ENCODE results near the gene TCP1. TPM values are rescaled to one million over a fixed set of nuclear protein-coding genes. Genes with fewer than 3 reads are reported as not detected.

Gene TCP1
- total RNA-seq, 1 donor from 2014 or later = 237 TPM

DNA sequence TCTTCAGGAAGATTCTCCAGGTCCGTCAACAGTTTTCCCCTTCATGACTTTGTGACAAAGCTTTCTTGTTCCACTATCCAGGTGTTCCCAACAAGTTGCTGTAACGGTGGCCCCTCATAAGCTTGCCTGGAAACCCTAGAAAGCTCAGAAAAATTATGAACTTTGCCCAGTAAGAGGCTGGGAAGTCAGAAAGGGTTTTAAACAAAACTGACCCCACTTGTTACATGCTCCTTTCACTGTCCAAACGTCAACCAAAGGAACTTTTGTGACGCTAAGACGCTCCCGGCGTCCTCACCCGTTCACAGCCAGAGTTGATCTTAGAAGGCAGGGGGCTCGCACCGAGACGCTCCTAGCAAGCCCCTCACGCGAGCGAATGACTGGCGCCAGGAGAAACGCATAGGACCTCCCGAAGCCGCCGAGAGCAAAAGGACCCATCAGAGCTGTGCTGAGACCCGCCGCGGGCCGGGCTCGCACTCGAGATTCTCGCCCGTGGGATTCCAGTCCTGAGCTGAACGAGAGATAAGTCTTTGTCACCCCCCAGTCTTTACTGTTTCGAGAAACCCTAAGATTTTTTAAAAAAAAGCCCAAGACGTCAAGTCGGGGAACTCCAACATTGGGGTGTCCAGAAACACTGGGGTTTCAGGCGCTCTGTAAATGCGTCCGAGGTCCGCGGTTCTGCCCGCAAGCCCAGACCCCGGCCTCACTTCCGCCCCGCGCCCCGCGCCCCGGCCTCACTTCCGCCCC, 28.1 kb downstream of the TCP1 start:
- TF ChIP-seq, protein P1, sequence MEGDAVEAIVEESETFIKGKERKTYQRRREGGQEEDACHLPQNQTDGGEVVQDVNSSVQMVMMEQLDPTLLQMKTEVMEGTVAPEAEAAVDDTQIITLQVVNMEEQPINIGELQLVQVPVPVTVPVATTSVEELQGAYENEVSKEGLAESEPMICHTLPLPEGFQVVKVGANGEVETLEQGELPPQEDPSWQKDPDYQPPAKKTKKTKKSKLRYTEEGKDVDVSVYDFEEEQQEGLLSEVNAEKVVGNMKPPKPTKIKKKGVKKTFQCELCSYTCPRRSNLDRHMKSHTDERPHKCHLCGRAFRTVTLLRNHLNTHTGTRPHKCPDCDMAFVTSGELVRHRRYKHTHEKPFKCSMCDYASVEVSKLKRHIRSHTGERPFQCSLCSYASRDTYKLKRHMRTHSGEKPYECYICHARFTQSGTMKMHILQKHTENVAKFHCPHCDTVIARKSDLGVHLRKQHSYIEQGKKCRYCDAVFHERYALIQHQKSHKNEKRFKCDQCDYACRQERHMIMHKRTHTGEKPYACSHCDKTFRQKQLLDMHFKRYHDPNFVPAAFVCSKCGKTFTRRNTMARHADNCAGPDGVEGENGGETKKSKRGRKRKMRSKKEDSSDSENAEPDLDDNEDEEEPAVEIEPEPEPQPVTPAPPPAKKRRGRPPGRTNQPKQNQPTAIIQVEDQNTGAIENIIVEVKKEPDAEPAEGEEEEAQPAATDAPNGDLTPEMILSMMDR (conservative IDR thresholded peaks at IDR 0.05; ENCODE audit: low read depth, low read length) = no peak
- H3K4me3 ChIP-seq (ENCODE audit: low read depth, low read length) = peak overlapping the region; percentile 66
- no peak for DNase-seq (ENCODE audit: low read depth)

DNA sequence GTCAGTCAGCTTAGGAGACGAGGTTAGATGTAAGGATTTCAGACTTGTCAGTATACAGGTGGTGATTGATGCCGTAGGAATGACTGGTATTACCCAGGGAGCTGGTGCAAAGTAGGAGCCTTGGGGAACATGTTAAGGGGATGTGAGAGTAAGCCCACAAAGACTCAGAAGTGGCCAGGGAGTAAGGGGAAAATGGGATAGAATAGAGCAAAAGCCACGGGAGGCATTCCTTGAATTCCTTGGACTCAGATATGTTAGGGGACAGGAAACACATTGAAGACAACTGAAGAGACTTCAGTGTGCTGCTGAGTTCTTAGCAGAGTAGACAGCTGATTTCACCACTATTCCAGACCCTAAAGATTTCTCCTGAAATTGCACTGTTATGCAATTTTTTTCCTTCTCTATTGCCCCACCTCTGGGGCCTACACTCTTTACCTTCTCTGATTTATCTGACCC, 28.8 kb downstream of the TCP1 start:
- H3K4me3 ChIP-seq (ENCODE audit: low read depth, low read length) = peak overlapping the region; percentile 66
- DNase-seq (ENCODE audit: low read depth) = no peak
- TF ChIP-seq, protein P1 (conservative IDR thresholded peaks at IDR 0.05; ENCODE audit: low read depth, low read length) = no peak

DNA sequence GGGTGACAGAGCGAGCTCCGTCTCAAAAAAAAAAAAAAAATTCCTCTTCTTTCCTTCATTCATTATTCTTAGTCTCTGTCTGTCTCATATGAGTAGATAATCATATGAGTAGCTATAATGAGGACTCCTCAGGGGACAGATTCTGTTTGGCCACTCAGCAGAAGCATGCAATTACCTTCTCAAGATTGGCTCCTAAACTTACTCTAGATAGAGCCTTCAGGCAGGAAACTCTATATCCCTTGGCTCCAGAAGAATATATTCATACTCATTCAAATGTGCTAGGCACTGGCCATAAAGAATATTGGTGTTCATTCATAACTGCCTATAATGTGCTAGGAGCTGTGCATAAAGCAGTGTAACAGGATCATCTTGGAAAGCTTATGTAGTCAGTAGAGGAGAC, 29.8 kb downstream of the TCP1 start:
- no peak overlapping the region for H3K4me3 ChIP-seq (ENCODE audit: low read depth, low read length)
- DNase-seq (ENCODE audit: low read depth) = no peak
- TF ChIP-seq, protein P1 (conservative IDR thresholded peaks at IDR 0.05; ENCODE audit: low read depth, low read length) = no peak

DNA sequence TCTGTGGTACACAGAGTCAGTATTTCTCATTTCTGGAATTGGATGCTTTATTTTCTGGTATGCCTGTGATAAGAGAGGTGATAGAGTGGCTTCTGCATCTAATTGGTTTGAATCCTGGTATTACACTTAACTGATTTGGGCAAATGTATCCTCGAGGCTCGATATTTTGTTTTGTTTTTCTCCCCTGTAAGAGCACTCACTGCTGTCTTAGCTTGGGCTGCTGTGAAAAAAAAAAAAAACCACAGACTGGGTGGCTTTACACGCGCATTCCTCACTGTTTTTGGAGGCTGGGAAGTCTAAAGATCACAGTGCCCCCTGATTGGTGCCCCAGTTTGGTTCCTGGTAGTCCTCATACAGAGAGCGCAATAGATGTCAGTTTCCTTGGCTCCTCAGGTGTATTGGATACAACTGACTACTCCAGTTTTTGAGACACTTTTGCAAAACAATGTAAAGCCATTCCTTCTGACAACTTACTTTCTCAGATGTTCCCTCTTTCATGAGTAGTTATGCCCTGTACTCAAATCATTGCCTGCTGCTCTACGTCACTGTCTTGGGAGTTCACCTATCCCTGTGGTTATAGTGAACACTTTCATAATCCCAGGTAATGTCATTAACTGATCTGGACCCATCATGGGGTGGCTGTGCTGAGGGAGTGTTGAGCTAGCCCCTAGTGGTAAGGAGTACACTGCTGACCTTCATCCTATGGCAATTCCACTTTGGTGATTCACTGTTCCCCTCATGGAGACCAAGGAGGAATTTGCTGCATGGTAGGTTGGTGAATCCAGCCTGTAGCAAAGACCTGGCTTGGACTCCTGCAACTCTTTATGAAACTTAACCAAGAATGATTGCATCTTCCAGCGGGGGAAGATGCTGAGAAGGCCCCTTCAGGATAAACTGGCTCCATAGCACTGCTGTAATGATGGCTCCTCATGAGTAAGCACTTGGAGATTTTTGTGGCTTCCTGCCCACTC, 31.1 kb downstream of the TCP1 start:
- TF ChIP-seq, protein P1 (conservative IDR thresholded peaks at IDR 0.05; ENCODE audit: low read depth, low read length) = peak; percentile 45
- DNase-seq (ENCODE audit: low read depth) = no peak
- no peak overlapping the region for H3K4me3 ChIP-seq (ENCODE audit: low read depth, low read length)

DNA sequence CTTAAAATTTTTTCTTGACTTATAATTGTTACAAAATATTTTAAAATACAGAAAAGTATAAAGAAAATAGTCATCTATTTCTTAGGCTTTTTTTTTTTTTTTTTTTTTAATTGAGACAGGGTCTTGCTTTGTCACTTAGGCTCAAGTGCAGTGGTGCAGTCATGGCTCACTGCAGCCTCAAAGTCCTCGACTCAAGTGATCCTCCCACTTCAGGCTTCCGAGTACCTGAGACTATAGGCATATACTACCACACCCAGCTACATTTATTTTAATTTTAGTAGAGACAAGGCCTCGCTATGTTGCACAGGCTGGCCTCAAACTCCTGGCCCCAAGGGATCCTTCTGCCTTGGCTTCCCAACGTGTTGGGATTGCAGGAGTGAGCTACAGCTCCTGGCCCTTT, 32.9 kb downstream of the TCP1 start:
- TF ChIP-seq, protein P1 (conservative IDR thresholded peaks at IDR 0.05; ENCODE audit: low read depth, low read length) = no peak
- H3K4me3 ChIP-seq (ENCODE audit: low read depth, low read length) = no peak overlapping the region
- DNase-seq (ENCODE audit: low read depth) = no peak

DNA sequence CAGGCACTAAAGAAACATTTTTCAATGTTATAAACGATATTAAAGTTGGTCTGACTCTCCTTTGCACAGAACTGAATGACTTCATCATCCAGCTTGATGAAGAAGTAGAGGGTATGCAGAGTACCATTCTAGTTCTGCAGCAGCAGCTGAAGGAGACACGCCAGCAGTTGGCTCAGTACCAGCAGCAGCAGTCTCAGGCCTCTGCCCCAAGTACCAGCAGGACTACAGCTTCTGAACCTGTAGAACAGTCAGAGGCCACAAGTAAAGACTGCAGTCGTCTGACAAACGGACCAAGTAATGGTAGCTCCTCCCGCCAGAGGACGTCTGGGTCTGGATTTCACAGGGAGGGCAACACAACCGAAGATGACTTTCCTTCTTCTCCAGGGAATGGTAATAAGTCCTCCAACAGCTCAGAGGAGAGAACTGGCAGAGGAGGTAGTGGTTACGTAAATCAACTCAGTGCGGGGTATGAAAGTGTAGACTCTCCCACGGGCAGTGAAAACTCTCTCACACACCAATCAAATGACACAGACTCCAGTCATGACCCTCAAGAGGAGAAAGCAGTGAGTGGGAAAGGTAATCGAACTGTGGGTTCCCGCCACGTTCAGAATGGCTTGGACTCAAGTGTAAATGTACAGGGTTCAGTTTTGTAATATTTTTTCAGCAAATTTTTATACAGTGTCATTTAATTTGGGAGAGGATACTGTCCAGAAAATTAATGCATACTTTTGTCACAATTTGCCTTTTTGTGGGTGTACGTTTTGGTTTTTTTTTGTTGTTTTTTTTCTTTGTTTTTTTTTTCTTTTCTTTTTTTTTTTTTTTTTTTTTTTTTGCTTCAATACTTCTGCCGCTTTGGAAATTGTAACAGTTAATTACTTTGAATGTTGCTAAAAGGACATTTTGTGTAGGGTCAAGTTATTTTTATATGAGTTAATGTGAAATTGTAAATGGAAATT, 34.2 kb downstream of the TCP1 start:
- TF ChIP-seq, protein P1 (conservative IDR thresholded peaks at IDR 0.05; ENCODE audit: low read depth, low read length) = no peak
- no peak for DNase-seq (ENCODE audit: low read depth)
- H3K4me3 ChIP-seq (ENCODE audit: low read depth, low read length) = no peak overlapping the region
